HCEC 1CT (cell line): ENCODE measurements around the gene GLIPR1.
"Not testable (repeated sequence)": the region's sequence is repeated elsewhere in the genome, so short reads cannot be mapped to it uniquely, and the experiment has no call there.

Source experiments
- DNase-seq: peaks from one replicate; pipeline ENCODE4 v3.0.0-alpha.2; 2017

GLIPR1 gene

GRCh38 chr12:75480469-75480949 lies at the start of gene GLIPR1:
Gene GLIPR1 (plus strand): TSS chr12:75480755. CDS start chr12:75480881, 126 bp downstream.
- DNase-seq: peak; percentile 99

DNA sequence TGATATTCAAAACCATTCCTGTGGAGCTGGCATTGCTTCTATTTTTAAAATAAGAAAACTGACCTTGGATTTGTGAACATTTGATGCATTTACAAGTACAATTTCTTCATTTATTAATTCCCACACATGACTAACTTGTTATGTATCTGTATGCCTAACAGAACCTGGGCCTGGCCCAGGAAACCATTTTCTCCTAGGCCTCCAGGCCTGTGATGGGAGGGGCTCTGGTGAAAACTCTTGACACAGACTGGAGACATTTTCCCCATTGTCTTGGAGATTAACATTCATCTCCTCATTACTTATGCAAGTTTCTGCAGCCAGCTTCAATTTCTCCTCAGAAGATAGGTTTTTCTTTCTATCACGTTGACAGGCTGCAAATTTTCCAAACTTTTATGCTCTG lies 47.6 kb upstream of the GLIPR1 start:
- no peak for DNase-seq

GRCh38 chr12:75437564-75437963 lies 43.0 kb upstream of the GLIPR1 start:
- peak; percentile 18 for DNase-seq

GRCh38 chr12:75438059-75438754 lies 42.3 kb upstream of the GLIPR1 start:
- no peak for DNase-seq

GRCh38 chr12:75439048-75439447 lies 41.5 kb upstream of the GLIPR1 start:
- DNase-seq: peak; percentile 20

- peak; percentile 37 for DNase-seq
Measured at GRCh38 chr12:75439930-75440329, 40.6 kb upstream of the GLIPR1 start.

- DNase-seq: not testable (repeated sequence)
Measured at GRCh38 chr12:75441687-75442449, 38.7 kb upstream of the GLIPR1 start.

DNA sequence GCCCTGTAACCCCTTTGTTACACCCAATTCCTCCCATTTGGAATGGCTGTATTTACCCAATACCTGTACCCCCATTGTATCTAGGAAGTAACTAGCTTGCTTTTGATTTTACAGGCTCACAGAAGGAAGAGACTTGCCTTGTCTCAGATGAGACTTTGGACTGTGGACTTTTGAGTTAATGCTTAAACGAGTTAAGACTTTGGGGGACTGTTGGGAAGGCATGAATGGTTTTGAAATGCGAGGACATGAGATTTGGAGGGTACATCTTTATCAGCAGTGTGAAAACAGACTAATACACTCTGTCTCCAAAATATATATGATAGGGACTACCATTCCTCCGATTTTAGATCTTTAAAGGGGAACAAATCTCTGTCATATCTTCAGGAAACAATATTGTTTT lies 38.1 kb upstream of the GLIPR1 start:
- DNase-seq: not testable (repeated sequence)

DNA sequence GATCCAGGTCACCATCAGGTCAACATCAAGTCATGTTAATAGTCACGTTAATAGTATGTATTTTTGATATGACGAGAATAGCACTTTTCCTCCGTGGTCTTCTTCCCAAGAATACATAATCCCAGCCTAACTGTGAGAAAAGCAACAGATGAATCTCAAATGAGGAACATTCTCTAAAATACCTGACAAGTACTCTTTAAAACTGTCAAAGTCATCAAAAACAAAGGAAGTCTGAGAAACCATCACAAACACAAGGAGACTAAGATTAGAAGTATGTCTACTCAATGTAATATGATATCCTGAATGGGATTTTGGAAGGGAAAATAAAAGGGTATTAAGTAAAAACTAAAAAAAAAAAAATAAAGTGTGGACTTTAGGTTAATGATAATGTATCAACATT lies 36.8 kb upstream of the GLIPR1 start:
- DNase-seq: no peak

DNA sequence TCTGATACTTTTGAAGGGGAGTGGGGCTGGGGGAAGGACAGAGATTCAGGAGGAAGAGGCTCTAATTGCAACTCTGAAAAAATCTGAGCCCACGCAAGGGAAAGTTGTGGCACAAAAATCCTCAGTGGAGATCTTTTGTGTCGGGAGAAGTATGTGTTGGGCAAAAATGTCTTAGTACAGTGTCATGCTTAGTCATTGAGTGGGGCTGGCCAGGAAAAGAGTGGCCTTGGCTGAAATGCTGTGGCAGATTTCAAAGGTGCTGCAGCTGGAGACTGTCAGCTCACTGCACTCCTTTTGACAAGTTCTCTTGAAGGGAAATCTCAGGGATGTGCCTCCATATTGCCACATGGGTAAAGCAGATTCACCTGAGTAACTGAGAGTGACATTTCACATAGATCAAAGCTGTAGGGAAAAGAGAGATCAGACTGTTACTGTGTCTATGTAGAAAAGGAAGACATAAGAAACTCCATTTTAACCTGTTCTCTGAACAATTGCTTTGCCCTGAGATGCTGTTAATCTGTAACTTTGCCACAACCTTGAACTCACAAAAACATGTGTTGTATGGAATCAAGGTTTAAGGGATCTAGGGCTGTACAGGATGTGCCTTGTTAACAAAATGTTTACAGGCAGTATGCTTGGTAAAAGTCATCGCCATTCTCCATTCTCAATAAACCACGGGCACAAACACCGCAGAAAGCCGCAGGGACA lies 36.0 kb upstream of the GLIPR1 start:
- peak; percentile 81 for DNase-seq

- not testable (repeated sequence) for DNase-seq
Measured at GRCh38 chr12:75445137-75445507, 35.4 kb upstream of the GLIPR1 start.

DNA sequence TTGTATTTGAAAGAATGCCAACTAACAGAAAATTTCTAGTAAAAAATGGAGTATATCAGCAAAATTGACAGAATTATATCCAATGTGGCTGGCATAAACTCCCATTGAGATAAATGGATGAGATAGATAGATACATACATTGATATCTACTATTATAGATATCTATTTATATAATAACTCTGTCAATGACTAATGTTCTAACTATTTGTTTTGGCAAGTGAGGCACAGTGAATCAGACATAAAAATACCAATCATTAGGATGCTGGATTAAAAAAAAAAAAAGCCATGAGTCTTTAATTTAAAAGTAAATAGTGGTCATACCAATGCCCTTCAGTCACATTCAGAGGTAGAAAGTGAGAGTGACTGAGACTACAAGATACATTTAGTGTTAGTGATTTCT lies 33.7 kb upstream of the GLIPR1 start:
- DNase-seq: peak; percentile 87

DNA sequence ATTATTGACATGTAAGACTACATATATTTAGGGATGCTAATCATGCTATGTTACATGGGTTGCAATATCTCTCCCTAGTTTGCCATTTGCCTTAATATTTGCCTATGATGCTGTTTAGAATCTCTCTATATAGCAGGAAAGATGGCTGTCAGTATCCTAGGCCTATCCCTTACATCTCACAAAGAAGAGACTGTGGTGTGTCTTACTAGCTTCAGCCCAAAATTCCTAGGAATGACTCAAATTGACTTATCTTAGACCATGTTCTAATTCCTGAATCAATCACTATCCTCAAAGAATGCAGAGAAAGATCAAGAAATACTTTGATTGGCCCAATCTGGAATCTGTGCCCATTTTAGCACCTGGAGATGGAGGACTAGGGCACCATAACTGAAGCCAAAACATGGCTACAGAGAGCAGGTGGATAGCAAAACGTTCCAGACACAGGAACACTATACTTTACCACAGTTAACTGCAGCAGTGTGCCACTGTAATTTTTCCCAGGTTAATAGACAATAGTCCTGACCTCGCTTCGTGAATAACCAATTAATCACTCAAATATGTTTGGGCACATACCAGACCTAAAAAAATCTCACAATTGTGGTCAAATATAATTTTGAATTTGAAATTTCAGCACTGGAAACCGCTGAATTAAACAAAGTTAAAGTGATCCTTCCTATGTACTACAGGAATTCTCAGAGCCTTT lies 32.7 kb upstream of the GLIPR1 start:
- peak; percentile 39 for DNase-seq

DNA sequence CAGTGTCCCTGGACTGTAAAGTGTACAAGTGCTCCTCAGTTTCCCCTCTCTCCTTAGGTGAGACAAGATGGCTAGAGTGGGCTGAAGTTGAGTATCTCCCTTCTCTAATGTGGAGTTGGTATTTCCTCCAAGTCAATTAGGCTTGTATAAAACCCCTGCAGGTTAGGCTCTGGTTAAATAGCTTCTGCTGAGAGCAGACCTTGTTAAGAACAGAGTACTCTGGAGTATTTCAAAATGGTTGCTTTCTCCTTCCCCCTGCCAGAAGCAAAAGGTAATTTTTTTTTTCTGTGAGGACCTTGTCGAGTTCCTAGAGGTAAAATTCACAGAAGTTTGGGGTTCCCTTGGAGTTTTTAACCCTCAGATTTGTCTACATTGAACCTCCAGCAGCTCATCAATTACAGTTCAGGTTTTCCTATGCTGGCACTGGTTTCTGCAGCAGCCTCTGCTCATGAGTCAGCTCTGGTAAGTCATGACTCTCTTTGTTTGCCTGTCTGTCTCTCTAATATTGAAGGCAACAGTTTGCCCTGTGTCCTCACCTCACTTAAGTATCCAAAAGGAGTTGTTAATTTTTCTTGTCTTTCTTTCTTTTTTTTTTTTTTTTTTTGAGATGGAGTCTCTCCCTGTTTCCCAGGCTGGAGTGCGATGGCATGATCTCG lies 27.8 kb upstream of the GLIPR1 start:
- peak; percentile 44 for DNase-seq

- no peak for DNase-seq
Measured at GRCh38 chr12:75455839-75456238, 24.7 kb upstream of the GLIPR1 start.

- DNase-seq: no peak
Measured at GRCh38 chr12:75457191-75457590, 23.4 kb upstream of the GLIPR1 start.

- DNase-seq: not testable (repeated sequence)
Measured at GRCh38 chr12:75457866-75458265, 22.7 kb upstream of the GLIPR1 start.

DNA sequence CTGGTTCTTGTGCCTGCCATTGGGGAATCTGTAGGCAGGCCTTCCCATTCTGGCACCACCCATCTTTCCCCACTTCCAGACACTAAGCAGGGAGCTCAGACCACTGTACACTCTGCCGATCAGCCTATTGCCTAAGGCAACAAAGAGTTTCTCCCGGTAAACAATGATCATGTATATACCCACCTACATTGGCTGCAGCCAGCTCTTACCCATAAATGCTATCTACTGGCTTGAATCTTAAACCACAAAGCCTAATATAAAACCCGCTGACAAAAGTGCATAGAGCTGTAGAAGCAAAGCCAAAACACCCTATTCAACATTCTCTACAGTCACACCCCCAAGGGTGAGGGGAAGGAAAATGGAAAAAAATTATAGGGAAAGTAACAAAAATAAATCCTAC lies 20.8 kb upstream of the GLIPR1 start:
- DNase-seq: no peak

DNA sequence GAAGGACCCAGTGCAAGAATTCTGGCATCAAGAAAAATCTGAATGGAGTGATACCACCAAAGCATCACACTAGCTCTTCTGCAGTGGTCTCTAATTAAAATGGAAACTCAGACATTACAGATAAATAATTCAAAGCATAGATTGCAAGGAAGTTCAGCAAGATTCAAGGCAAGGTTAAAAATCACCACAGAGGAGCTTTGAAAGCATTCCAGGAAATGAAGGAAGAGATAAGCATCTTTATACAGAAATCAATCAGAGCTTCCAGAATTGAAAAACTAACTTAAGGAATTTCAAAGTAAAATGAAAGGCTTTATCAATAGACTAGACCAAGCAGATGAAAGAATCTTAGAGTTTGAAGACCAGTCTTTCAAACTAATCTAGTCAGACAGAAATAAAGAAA lies 20.4 kb upstream of the GLIPR1 start:
- no peak for DNase-seq

DNA sequence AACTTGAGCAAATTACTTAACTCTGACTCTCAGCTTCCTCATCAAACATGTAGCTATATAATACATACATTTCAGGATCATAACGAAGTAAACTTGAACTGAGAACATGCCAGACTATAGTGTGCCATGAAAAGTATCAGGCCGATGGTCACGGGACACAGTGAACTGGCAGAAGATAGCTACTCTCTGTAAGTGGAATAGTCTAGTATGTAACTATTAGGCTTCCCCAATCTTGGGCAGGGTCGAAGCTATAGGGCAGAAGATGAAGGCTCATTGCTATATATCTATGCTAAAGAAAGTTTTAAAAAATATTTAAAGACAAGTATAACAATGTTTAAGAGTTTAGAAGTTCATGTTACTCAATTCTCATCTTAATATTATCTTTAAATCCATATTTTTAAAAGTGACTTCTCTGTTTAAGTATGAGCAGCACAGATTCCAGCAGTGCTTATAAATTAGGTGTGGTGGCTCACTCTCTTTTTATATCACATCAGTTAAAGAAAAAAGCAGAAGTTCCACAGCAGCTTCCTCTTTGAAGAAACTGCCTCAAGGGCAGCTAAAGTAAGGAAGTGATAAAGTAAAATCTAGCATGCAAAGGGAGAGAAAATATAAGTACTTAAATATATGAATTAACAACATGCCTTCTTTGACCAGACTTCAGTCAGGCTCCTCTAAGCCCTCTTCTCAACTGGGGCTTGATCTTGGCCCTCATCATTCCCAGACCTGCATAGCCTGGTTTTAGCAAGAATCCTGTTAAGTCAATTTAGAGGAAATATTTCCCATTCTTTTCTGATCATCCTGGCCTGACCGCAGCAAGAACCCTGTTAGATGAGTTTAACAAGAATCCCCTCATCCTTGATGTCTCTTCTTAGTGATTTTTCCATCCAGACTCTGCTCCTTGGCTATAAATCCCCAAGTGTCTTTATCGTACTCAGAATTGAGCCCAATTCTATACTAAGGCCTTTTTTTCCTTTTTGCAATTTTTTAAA lies 8.4 kb upstream of the GLIPR1 start:
- no peak for DNase-seq

DNA sequence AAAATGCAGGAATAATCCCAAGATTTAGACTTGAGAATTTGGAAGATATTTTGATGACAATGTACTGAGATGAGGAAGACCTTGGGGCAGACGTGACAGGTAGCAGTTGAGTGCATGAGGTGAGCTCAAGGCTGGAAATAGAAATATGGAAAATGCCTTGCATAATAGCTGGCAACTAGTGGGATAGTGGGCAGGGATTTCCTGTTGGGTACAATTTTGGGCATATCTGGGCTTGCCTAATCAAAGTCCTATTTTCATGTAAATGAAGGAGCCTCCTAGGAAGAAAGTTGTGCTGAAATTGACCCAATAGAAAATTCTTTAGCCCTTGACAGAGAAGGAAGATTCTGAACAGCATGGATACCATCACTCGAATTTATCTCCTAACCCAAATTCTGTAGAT lies 6.4 kb upstream of the GLIPR1 start:
- no peak for DNase-seq
